ENCODE measurements around the gene PGAP2. TPM values are rescaled to one million over a fixed set of nuclear protein-coding genes. Genes with fewer than 3 reads are reported as not detected.
A peak's percentile ranks its signal among the peaks of the same experiment; 100 is the strongest.

Gene PGAP2
- total and polyA plus RNA-seq, 2 of the 13 experiments (the other 11 are each of a cell fraction or from before 2014, with no cell fraction given), result 21.5 to 47.8 TPM

GRCh38 chr11:3836903-3837302 lies 28.5 kb downstream of the PGAP2 start:
- BruUV-seq (replicated peaks), result no TSS peak
- no peak for DNase-seq (ENCODE audit: low spot score)
- Histone ChIP-seq H3K9me3 (ENCODE audit: low read length) (no peaks in the 10 kb centered on the region), H3K27ac (ENCODE audit: extremely low read length, insufficient read depth, low read length) (no peak overlapping the region), H3K79me2 (ENCODE audit: insufficient read depth, low read length) (peaks cover 27% of the 10 kb centered on the region), H3K4me2 (ENCODE audit: low read depth, low read length) (no peak overlapping the region), H3K4me3 (replicated peaks in 1 of 3; ENCODE audit: insufficient read depth in 1 of 3, low read depth in 2 of 3, low read length in 3 of 3) (no peak overlapping the region), H3K4me1 (ENCODE audit: insufficient read depth, low read length) (peaks cover 64% of the 10 kb centered on the region), H4K20me1 (ENCODE audit: insufficient read depth, low read length) (peaks cover 5% of the 10 kb centered on the region; the same call in 1 of the 2 replicates), H2AFZ (ENCODE audit: low read length) (no peak overlapping the region), H3K27me3 (ENCODE audit: control insufficient read depth in 1 of 2, insufficient read depth in 2 of 2, low read length in 2 of 2) (no peaks in the 10 kb centered on the region; a peak in 1 of 5 replicates), H3K36me3 (replicated peaks in 1 of 2; ENCODE audit: control insufficient read depth in 1 of 2, insufficient read depth in 2 of 2, low read length in 2 of 2) (peaks cover 2 to 4% of the 10 kb centered on the region in 2 experiments; a peak in 4 of 5 replicates), H3K9ac (ENCODE audit: insufficient read depth, low read depth, low read length) (no peak overlapping the region)
- ATAC-seq, result no peak
- no peak for FAIRE-seq
- intact Hi-C loops (cut with micrococcal nuclease; ENCODE audit: unreplicated experiment) (no loop called here), in situ Hi-C loops (cut with HindIII; ENCODE audit: extremely low pct_ligation_motif_present, low pct_unique_long_range_greater_than_20kb) (no loop called here)
- TF ChIP-seq HNRNPLL (IDR thresholded peaks at IDR 0.05; ENCODE audit: low read depth, low read length, poor library complexity, severe bottlenecking), result no peak
- CTCF ChIA-PET (ENCODE audit: low intra/inter-chr PET ratio, low total read pairs), result no interaction called here
- 94% methylated on average over 5 of the region's 5 CpGs for WGBS (ENCODE audit: low lambda C conversion rate)
- POLR2A ChIA-PET, result no interaction called here

- WGBS (ENCODE audit: low lambda C conversion rate), result no CpG with 5 or more reads among the region's 1 CpG
- ATAC-seq (no peak), DNase-seq (ENCODE audit: low spot score) (no peak), FAIRE-seq (peak; percentile 12)
- peaks cover 5% of the 10 kb centered on the region; the same call in 1 of the 2 replicates for H4K20me1 ChIP-seq (ENCODE audit: insufficient read depth, low read length)
- ChIA-PET CTCF (ENCODE audit: low intra/inter-chr PET ratio, low total read pairs) (no interaction called here), POLR2A (interaction anchor here (1.2 kb wide), 1 partner anchor 17 kb away, joined by 4 read pairs; the partner anchor contains the start of gene STIM1)
- no peaks in the 10 kb centered on the region; a peak in 1 of 5 replicates for H3K27me3 ChIP-seq (ENCODE audit: control insufficient read depth in 1 of 2, insufficient read depth in 2 of 2, low read length in 2 of 2)
- H3K4me1 ChIP-seq (ENCODE audit: insufficient read depth, low read length), result peaks cover 59% of the 10 kb centered on the region
- no peak overlapping the region for H3K9ac ChIP-seq (ENCODE audit: insufficient read depth, low read depth, low read length)
- in situ Hi-C loops (cut with HindIII; ENCODE audit: extremely low pct_ligation_motif_present, low pct_unique_long_range_greater_than_20kb) (no loop called here), intact Hi-C loops (cut with micrococcal nuclease; ENCODE audit: unreplicated experiment) (no loop called here)
- no peak overlapping the region for H3K4me3 ChIP-seq (replicated peaks in 1 of 3; ENCODE audit: insufficient read depth in 1 of 3, low read depth in 2 of 3, low read length in 3 of 3)
- peaks cover 23% of the 10 kb centered on the region for H3K79me2 ChIP-seq (ENCODE audit: insufficient read depth, low read length)
- H3K27ac ChIP-seq (ENCODE audit: extremely low read length, insufficient read depth, low read length), result no peak overlapping the region
- no peaks in the 10 kb centered on the region for H3K9me3 ChIP-seq (ENCODE audit: low read length)
- H3K4me2 ChIP-seq (ENCODE audit: low read depth, low read length), result no peak overlapping the region
- no TSS peak for BruUV-seq (replicated peaks)
- H3K36me3 ChIP-seq (replicated peaks in 1 of 2; ENCODE audit: control insufficient read depth in 1 of 2, insufficient read depth in 2 of 2, low read length in 2 of 2), result peaks cover 0 to 2% of the 10 kb centered on the region in 2 experiments; a peak in 3 of 5 replicates
- no peak for TF ChIP-seq ZNF777 (CRISPR knock-in tag; IDR thresholded peaks at IDR 0.05)
- no peak overlapping the region for H2AFZ ChIP-seq (ENCODE audit: low read length)
Measured at GRCh38 chr11:3837793-3838192, 29.4 kb downstream of the PGAP2 start.

Measured in HepG2 (cell line).